ENCODE data around the gene COMMD9.
"Not testable (repeated sequence)": the region's sequence is repeated elsewhere in the genome, so short reads cannot be mapped to it uniquely, and the experiment has no call there.

COMMD9 gene

DNA sequence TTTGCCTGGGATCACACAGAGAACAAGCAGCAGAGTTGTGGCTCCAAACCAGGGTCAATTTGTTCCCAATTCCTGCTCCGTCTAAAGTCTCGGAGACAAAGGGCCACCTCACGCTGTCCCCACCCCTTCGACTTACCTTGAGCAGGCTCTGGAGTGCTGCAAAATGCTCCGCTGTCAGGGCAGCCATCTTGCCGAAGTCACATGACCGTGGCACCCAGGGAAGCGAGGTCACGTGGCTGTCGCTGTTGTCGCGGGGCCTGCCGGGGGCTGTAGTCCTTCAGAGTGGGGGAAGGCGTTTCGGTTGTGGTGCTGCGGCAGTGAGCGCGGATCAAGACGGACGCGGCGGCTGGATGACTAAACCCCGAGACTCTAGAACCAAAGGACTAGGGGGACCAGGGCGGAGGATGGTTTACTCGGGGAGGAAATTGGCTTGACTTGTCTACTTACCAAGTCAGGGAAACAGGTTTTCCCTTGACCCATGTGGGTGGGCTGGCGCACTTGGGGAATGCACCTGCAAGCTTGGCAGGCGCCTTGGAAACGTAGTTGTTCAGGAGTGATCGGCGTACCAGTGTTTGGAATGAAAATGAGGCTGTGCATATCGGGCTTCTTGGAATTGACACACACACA lies at the start of gene COMMD9:
COMMD9 (minus strand) TSS at position 199 of the 627 bp plus-strand sequence; CDS start at position 187, 12 bp downstream.
- peak; percentile 87 for DNase-seq (ENCODE audit: low read depth)

GRCh38 chr11:36333897-36334296 lies 44.7 kb upstream of the COMMD9 start:
- no peak for DNase-seq (ENCODE audit: low read depth)

- no peak for DNase-seq (ENCODE audit: low read depth)
Observed at GRCh38 chr11:36333468-36333867, 44.2 kb upstream of the COMMD9 start.

- no peak for DNase-seq (ENCODE audit: low read depth)
Observed at GRCh38 chr11:36330411-36330810, 41.2 kb upstream of the COMMD9 start.

DNA sequence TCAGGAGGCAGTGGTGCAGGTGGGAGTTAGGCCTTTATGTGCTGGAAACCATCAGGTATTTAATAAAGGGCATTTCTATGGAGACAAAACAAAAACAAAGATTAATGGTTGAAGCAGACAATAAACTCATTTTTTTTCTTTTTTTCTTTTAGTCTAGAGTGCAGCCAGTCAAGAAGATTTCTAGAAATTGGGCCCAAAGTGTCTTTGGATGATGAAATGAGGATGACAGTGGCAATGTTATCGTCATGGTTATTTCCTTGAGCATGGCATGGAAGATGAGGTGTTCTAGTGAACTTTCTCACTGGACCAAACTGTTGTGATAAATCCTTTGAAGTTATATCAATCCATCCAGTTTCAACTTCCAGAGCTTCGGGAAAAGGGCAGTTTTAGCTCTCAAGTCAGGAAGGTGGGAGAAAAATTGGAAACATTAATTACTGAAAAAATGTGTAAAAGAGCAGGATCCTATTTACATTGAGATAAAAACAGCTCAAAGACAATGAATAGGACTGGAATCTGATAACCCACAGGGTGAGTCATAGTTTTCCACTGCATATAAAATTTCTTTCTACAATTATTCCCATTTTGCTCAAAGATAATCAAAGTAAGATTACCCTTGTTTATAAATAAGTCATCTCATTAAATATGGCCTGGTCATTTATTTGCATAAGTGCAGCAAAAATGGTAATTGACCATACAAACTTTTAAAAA lies 39.9 kb upstream of the COMMD9 start:
- no peak for DNase-seq (ENCODE audit: low read depth)

DNA sequence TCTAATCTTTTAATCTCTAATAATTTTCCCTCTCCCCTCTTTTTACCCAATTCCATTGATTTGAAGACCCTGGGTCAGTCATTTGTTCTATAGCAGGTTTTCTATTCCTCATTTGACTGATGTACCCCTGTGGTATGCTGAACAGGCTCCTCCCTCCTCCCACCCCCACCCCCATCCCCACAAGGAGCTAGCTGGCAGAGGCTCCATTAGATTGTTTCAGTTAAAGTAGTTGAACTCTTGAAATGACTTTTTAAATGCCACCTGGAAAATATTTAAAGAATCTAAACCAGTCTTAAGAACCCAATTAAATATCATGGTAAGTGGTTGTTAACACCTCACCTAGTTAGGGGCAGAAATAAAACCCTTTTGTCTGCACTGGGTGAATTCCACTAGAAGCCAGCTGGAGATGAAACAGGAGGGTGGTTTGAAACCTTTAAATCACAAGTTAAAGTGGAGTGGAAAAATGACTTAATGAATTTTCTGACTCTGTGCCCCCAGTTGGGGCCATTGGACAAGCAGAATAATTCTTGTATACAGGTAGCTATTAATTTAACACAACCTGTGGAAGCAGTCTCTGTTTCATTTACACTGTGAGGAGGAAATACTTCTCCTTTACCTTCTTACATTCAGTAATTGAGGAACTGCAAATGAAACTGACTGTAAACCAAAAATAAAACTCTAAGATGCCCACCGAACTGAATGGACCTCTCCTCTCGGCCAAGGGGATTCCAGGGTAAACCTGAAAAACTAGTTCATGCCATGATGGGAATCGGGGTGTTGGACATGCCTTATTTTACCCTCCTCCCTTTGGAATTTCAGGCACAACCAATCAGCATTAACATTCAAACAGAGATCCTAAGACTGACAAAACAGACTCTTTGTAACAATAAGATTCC lies 37.5 kb upstream of the COMMD9 start:
- DNase-seq (ENCODE audit: low read depth), result no peak

- not testable (repeated sequence) for DNase-seq (ENCODE audit: low read depth)
Observed at GRCh38 chr11:36325403-36325802, 36.2 kb upstream of the COMMD9 start.

- not testable (repeated sequence) for DNase-seq (ENCODE audit: low read depth)
Observed at GRCh38 chr11:36324956-36325355, 35.7 kb upstream of the COMMD9 start.

- no peak for DNase-seq (ENCODE audit: low read depth)
Observed at GRCh38 chr11:36317992-36318391, 28.8 kb upstream of the COMMD9 start.

GRCh38 chr11:36316049-36316448 lies 26.8 kb upstream of the COMMD9 start:
- DNase-seq (ENCODE audit: low read depth), result no peak

- no peak for DNase-seq (ENCODE audit: low read depth)
Observed at GRCh38 chr11:36314434-36314767, 25.2 kb upstream of the COMMD9 start.

- no peak for DNase-seq (ENCODE audit: low read depth)
Observed at GRCh38 chr11:36313750-36314433, 24.7 kb upstream of the COMMD9 start.

DNA sequence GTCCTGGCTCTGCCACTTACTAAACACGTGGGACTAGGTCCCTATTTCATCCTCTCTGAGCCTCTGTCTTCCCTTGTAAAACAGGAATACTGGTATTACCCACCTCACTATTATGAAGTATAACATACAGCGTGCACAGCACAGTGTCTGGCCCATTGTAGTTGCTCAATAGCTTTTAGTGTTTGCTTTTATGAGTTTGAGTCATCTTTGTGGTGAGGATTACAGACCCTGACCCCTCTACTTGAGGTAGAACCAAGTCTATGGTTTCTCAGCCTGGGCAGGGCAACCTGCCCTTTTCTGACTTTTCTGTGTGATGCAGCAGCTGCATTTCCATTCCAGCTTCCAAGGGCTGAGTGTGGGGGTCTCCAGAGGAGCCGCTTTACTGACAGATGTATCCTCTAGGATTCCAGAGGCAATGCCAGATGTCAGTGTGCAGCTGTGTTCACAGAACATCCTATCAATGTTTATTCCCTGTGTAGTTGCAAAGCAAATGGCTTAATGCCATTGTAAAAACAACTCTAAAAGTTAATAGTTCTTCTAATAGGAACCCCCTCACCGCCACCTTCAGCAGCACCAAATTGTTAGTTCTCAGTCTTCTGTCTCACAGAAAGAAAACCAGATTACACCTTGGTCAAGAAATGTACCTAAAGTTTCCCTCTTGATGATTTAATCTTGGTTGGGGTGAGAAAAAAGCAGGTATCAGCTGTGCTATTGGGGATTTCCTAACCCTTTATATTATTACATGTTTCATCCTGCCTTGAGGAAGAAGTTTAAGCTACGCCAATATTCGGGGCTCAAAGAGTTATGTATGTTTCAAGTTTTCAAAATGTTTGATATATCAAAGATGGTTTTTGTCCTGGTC lies 23.6 kb upstream of the COMMD9 start:
- DNase-seq (ENCODE audit: low read depth), result no peak

- no peak for DNase-seq (ENCODE audit: low read depth)
Observed at GRCh38 chr11:36311926-36312595, 22.8 kb upstream of the COMMD9 start.

GRCh38 chr11:36309779-36310178 lies 20.6 kb upstream of the COMMD9 start:
- no peak for DNase-seq (ENCODE audit: low read depth)

- no peak for DNase-seq (ENCODE audit: low read depth)
Observed at GRCh38 chr11:36308577-36308976, 19.4 kb upstream of the COMMD9 start.

GRCh38 chr11:36306888-36307287 lies 17.7 kb upstream of the COMMD9 start:
- no peak for DNase-seq (ENCODE audit: low read depth)

DNA sequence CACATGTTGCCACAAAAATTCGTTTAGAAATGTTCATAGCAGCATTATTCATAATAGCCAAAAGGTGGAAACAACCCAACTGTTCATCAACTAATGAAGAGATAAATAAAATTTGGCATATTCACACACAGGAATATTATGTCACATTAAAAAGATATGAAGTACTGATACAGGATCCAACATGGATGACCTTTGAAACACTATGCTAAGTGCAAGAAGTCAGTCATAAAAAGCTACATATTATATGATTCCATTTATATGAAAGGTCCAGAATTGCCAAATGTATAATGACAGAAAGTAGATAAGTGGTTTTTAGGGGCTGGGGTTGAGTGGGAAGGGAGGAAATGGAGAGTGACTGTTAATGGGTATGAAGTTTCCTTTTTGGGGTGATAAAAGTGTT lies 15.8 kb upstream of the COMMD9 start:
- no peak for DNase-seq (ENCODE audit: low read depth)

- no peak for DNase-seq (ENCODE audit: low read depth)
Observed at GRCh38 chr11:36304351-36304750, 15.1 kb upstream of the COMMD9 start.

DNA sequence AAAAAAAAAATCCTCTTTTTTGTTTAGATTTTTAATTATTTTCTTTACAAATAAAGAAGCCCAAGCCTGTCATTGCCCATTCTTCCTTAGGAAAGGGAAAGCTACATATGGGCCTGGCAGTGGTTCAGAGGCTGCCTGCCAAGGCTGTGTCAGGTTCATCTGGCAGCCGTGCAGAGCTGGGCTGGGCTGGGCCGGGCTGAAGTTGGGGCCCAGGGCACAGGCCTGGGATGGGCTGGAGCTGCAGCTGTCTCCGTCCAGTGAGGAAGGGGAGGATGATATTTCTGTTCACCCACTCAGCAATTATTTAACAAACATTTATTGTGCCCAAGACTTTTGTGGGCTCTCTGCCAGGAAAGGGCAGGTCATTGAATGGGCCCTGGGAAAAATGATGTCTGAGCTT lies 11.4 kb upstream of the COMMD9 start:
- DNase-seq (ENCODE audit: low read depth), result no peak

Data from stimulated activated CD8-positive, alpha-beta memory T cell treated with anti-CD3 and anti-CD28 coated beads, Interleukin-12 subunit alpha, Interleukin-12 subunit beta, amount 100 ng/mL, for 4 hours (primary cell).